ENCODE measurements around the gene JAZF1. TPM values are rescaled to one million over a fixed set of nuclear protein-coding genes. Genes with fewer than 3 reads are reported as not detected.
A peak's percentile ranks its signal among the peaks of the same experiment; 100 is the strongest.

JAZF1 gene
- total RNA-seq, 1 donor from 2014 or later, result 0.96 TPM

DNA sequence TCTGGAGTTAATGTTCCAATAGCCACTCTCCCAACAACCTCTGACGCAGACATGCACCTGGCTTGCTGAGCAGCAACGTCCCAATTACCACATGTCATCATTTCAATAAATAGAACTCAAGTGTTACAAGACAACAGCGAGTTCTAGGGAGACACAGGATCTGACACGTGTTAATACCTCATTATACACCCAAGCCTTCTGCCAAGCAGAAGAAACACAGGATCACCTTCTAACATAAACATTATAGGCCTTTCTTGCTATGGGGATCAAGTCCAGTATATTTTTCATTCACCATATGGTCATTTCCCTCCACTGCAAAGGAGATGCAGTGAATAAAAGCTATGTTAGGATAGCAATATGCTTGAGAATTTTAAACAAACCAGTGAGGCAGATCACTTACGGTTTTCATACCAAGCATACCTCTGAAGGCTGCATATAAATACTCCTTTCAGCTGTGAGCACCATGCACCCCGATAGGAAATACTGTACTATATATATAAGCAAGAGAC lies 74.2 kb downstream of the JAZF1 start:
- no peaks in the 10 kb centered on the region for H3K27me3 ChIP-seq (ENCODE audit: control insufficient read depth, insufficient read depth, low read length)
- no peak overlapping the region for H3K4me3 ChIP-seq (ENCODE audit: low read depth, low read length)
- H3K36me3 ChIP-seq (ENCODE audit: control insufficient read depth, insufficient read depth, low read length), result no peaks in the 10 kb centered on the region
- TF ChIP-seq, protein P1, sequence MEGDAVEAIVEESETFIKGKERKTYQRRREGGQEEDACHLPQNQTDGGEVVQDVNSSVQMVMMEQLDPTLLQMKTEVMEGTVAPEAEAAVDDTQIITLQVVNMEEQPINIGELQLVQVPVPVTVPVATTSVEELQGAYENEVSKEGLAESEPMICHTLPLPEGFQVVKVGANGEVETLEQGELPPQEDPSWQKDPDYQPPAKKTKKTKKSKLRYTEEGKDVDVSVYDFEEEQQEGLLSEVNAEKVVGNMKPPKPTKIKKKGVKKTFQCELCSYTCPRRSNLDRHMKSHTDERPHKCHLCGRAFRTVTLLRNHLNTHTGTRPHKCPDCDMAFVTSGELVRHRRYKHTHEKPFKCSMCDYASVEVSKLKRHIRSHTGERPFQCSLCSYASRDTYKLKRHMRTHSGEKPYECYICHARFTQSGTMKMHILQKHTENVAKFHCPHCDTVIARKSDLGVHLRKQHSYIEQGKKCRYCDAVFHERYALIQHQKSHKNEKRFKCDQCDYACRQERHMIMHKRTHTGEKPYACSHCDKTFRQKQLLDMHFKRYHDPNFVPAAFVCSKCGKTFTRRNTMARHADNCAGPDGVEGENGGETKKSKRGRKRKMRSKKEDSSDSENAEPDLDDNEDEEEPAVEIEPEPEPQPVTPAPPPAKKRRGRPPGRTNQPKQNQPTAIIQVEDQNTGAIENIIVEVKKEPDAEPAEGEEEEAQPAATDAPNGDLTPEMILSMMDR (IDR thresholded peaks at IDR 0.05; ENCODE audit: insufficient read depth, low read length, poor library complexity, severe bottlenecking), result no peak
- no peak for DNase-seq (ENCODE audit: low read depth)

DNA sequence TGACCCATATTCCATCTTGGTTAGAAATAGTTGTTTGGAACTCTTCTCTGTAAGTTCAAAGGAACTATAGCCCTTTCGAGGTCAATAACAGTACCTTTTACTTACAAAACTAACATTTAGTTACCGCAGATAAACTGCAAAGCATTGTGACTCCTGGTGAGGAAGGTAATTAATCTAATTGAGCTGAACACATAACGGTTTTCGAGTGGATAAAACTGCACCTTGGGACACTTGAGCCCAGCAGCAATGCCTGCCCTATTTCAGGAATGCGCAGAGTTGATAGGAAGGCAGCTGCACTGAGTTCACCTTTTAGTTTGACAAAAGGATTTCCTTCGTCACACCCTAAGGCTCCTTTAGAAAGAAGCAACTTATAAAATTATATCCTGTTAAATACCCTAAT lies 75.4 kb downstream of the JAZF1 start:
- no peaks in the 10 kb centered on the region for H3K36me3 ChIP-seq (ENCODE audit: control insufficient read depth, insufficient read depth, low read length)
- DNase-seq (ENCODE audit: low read depth), result no peak
- H3K27me3 ChIP-seq (ENCODE audit: control insufficient read depth, insufficient read depth, low read length), result no peaks in the 10 kb centered on the region
- TF ChIP-seq, protein P1 (IDR thresholded peaks at IDR 0.05; ENCODE audit: insufficient read depth, low read length, poor library complexity, severe bottlenecking), result no peak
- H3K4me3 ChIP-seq (ENCODE audit: low read depth, low read length), result no peak overlapping the region

DNA sequence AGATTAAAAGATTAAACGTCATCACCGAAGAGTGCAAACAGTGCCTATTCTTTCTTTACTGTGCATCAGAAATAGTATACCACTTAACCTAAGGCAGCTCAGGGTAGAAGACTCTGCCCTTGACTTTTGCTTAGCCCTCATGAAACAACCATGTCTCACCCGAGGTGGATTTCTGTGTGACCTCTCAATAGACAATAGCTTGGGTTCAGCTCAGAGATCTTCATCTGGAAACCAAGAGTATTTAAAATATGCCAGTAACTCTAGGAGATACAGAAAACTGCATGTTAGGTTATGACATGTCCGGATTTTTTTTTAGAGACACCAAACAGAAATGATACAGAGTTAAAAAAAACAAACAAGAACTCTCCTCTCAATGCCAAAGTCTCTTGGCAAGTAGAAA lies 75.8 kb downstream of the JAZF1 start:
- H3K36me3 ChIP-seq (ENCODE audit: control insufficient read depth, insufficient read depth, low read length), result no peaks in the 10 kb centered on the region
- no peak for DNase-seq (ENCODE audit: low read depth)
- TF ChIP-seq, protein P1 (IDR thresholded peaks at IDR 0.05; ENCODE audit: insufficient read depth, low read length, poor library complexity, severe bottlenecking), result no peak

DNA sequence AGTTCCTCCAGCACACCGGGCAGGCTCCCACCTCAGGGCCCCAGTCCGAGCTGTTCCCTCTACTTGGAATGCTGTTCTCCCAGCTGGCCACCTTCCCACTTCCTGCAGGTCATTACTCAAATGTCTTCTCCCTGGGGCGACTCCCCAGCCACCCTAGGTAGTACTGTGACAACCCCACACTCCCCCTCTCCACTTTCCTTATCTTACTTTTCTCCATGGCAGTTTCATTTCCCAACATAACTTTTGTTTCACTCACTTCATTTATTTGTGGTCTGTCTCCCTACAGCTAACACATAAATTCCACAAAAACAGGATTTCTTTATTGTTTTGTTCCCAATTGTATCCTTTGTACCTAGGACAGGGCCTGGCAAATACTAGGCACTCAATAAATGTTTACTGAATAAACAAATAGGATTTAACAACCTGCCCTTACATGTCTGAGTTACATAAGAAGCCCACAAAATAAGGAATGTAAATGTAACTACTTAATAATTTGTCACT lies 76.5 kb downstream of the JAZF1 start:
- DNase-seq (ENCODE audit: low read depth), result no peak
- no peaks in the 10 kb centered on the region for H3K36me3 ChIP-seq (ENCODE audit: control insufficient read depth, insufficient read depth, low read length)
- H3K27me3 ChIP-seq (ENCODE audit: control insufficient read depth, insufficient read depth, low read length), result no peaks in the 10 kb centered on the region
- no peak overlapping the region for H3K4me3 ChIP-seq (ENCODE audit: low read depth, low read length)
- TF ChIP-seq, protein P1 (IDR thresholded peaks at IDR 0.05; ENCODE audit: insufficient read depth, low read length, poor library complexity, severe bottlenecking), result no peak

More for the DNA sequence above, 75.8 kb downstream of the JAZF1 start:
- H3K27me3 ChIP-seq (ENCODE audit: control insufficient read depth, insufficient read depth, low read length), result no peaks in the 10 kb centered on the region
- H3K4me3 ChIP-seq (ENCODE audit: low read depth, low read length), result no peak overlapping the region

DNA sequence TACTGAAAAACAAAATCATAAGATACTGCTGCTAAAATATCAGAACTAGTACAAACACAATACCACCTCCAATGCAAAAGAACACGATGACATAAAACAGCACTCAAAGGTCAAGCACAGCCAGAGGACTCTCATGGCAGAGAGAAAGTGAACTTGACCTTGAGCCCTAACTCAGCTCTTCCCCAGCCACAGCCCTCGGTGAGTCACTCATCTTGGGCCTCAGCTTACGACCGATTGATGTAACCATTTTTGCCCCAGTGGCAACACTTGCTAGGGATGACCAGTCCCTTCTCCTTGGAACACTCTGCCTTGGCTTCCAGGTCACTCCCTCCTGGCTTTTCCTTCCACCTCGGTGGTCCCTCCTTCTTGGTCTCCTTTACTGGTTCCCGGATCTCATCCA lies 77.8 kb downstream of the JAZF1 start:
- Histone ChIP-seq H3K27me3 (ENCODE audit: control insufficient read depth, insufficient read depth, low read length) (no peaks in the 10 kb centered on the region), H3K4me3 (ENCODE audit: low read depth, low read length) (no peak overlapping the region), H3K36me3 (ENCODE audit: control insufficient read depth, insufficient read depth, low read length) (no peaks in the 10 kb centered on the region)
- TF ChIP-seq, protein P1 (IDR thresholded peaks at IDR 0.05; ENCODE audit: insufficient read depth, low read length, poor library complexity, severe bottlenecking), result no peak
- no peak for DNase-seq (ENCODE audit: low read depth)

DNA sequence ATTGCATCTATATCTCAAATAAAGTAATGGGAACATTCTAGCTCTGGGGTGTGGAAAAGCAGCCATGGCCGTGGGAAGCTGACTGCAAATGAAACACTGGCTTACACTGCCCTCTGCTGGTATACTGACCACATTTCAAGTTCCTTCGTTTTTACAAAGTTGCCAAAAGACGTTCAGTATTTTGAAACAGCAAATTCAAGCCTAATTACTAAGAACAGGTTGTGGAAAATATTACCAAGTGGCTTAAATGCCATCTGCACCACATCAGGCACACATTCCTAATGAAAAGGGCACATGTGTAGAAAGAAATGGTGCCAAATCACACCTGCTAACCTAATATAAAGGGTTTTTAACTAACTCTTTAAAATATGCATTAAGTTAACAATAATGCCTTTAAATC lies 83.9 kb downstream of the JAZF1 start:
- TF ChIP-seq, protein P1 (IDR thresholded peaks at IDR 0.05; ENCODE audit: insufficient read depth, low read length, poor library complexity, severe bottlenecking), result peak; percentile 77
- Histone ChIP-seq H3K27me3 (ENCODE audit: control insufficient read depth, insufficient read depth, low read length) (no peaks in the 10 kb centered on the region), H3K36me3 (ENCODE audit: control insufficient read depth, insufficient read depth, low read length) (no peaks in the 10 kb centered on the region), H3K4me3 (ENCODE audit: low read depth, low read length) (no peak overlapping the region)
- DNase-seq (ENCODE audit: low read depth), result no peak
